ENCODE measurements around the gene PAK1.

Gene PAK1

GRCh38 chr11:77318600-77318999 lies 155.3 kb downstream of the PAK1 start:
- no peak for DNase-seq (ENCODE audit: insufficient read length, low spot score)
- no peak for TF ChIP-seq POLR2AphosphoS5 (IDR thresholded peaks at IDR 0.05; ENCODE audit: low read depth, low read length)
- TF ChIP-seq POU2F2 (IDR thresholded peaks at IDR 0.05; ENCODE audit: low read depth, low read length), result no peak
- TF ChIP-seq PAX5 (IDR thresholded peaks at IDR 0.05; ENCODE audit: insufficient read depth, low read length, severe bottlenecking), result no peak
- no peak for TF ChIP-seq SPI1 (IDR thresholded peaks at IDR 0.05; ENCODE audit: low read depth, low read length)
- no peak for TF ChIP-seq TAF1 (IDR thresholded peaks at IDR 0.05; ENCODE audit: low read depth, low read length)
- no peak for TF ChIP-seq POLR2A (IDR thresholded peaks at IDR 0.05; ENCODE audit: low read depth, low read length)
- no peak for FAIRE-seq

GRCh38 chr11:77316733-77317342 lies 157.1 kb downstream of the PAK1 start:
- no peak for DNase-seq (ENCODE audit: insufficient read length, low spot score)
- TF ChIP-seq POLR2A (IDR thresholded peaks at IDR 0.05; ENCODE audit: low read depth, low read length), result no peak
- TF ChIP-seq PAX5 (IDR thresholded peaks at IDR 0.05; ENCODE audit: insufficient read depth, low read length, severe bottlenecking), result no peak
- no peak for TF ChIP-seq SPI1 (IDR thresholded peaks at IDR 0.05; ENCODE audit: low read depth, low read length)
- TF ChIP-seq TAF1 (IDR thresholded peaks at IDR 0.05; ENCODE audit: low read depth, low read length), result no peak
- TF ChIP-seq POU2F2 (IDR thresholded peaks at IDR 0.05; ENCODE audit: low read depth, low read length), result no peak
- TF ChIP-seq POLR2AphosphoS5 (IDR thresholded peaks at IDR 0.05; ENCODE audit: low read depth, low read length), result no peak
- no peak for FAIRE-seq

- DNase-seq (ENCODE audit: insufficient read length, low spot score), result no peak
- no peak for TF ChIP-seq TAF1 (IDR thresholded peaks at IDR 0.05; ENCODE audit: low read depth, low read length)
- TF ChIP-seq PAX5 (IDR thresholded peaks at IDR 0.05; ENCODE audit: insufficient read depth, low read length, severe bottlenecking), result no peak
- TF ChIP-seq POLR2A (IDR thresholded peaks at IDR 0.05; ENCODE audit: low read depth, low read length), result no peak
- no peak for TF ChIP-seq POU2F2 (IDR thresholded peaks at IDR 0.05; ENCODE audit: low read depth, low read length)
- no peak for TF ChIP-seq SPI1 (IDR thresholded peaks at IDR 0.05; ENCODE audit: low read depth, low read length)
- TF ChIP-seq POLR2AphosphoS5 (IDR thresholded peaks at IDR 0.05; ENCODE audit: low read depth, low read length), result no peak
- FAIRE-seq, result no peak
Observed at GRCh38 chr11:77312107-77312506, 161.8 kb downstream of the PAK1 start.

GRCh38 chr11:77311701-77312100 lies 162.2 kb downstream of the PAK1 start:
- TF ChIP-seq PAX5 (IDR thresholded peaks at IDR 0.05; ENCODE audit: insufficient read depth, low read length, severe bottlenecking) (no peak), POLR2A (IDR thresholded peaks at IDR 0.05; ENCODE audit: low read depth, low read length) (no peak), TAF1 (IDR thresholded peaks at IDR 0.05; ENCODE audit: low read depth, low read length) (no peak), POLR2AphosphoS5 (IDR thresholded peaks at IDR 0.05; ENCODE audit: low read depth, low read length) (no peak), POU2F2 (IDR thresholded peaks at IDR 0.05; ENCODE audit: low read depth, low read length) (no peak), SPI1 (IDR thresholded peaks at IDR 0.05; ENCODE audit: low read depth, low read length) (no peak)
- DNase-seq (ENCODE audit: insufficient read length, low spot score), result no peak
- FAIRE-seq, result no peak

- TF ChIP-seq TAF1 (IDR thresholded peaks at IDR 0.05; ENCODE audit: low read depth, low read length) (no peak), SPI1 (IDR thresholded peaks at IDR 0.05; ENCODE audit: low read depth, low read length) (no peak), POU2F2 (IDR thresholded peaks at IDR 0.05; ENCODE audit: low read depth, low read length) (no peak), PAX5 (IDR thresholded peaks at IDR 0.05; ENCODE audit: insufficient read depth, low read length, severe bottlenecking) (no peak), POLR2A (IDR thresholded peaks at IDR 0.05; ENCODE audit: low read depth, low read length) (no peak), POLR2AphosphoS5 (IDR thresholded peaks at IDR 0.05; ENCODE audit: low read depth, low read length) (no peak)
- DNase-seq (ENCODE audit: insufficient read length, low spot score) (no peak), FAIRE-seq (no peak)
Observed at GRCh38 chr11:77310721-77311120, 163.2 kb downstream of the PAK1 start.

GRCh38 chr11:77309401-77310085 lies 164.4 kb downstream of the PAK1 start:
- no peak for TF ChIP-seq PAX5 (IDR thresholded peaks at IDR 0.05; ENCODE audit: insufficient read depth, low read length, severe bottlenecking)
- no peak for TF ChIP-seq POLR2AphosphoS5 (IDR thresholded peaks at IDR 0.05; ENCODE audit: low read depth, low read length)
- TF ChIP-seq TAF1 (IDR thresholded peaks at IDR 0.05; ENCODE audit: low read depth, low read length), result no peak
- no peak for TF ChIP-seq POU2F2 (IDR thresholded peaks at IDR 0.05; ENCODE audit: low read depth, low read length)
- no peak for TF ChIP-seq POLR2A (IDR thresholded peaks at IDR 0.05; ENCODE audit: low read depth, low read length)
- no peak for TF ChIP-seq SPI1 (IDR thresholded peaks at IDR 0.05; ENCODE audit: low read depth, low read length)
- DNase-seq (ENCODE audit: insufficient read length, low spot score) (no peak), FAIRE-seq (no peak)

GRCh38 chr11:77308838-77309237 lies 165.1 kb downstream of the PAK1 start:
- TF ChIP-seq SPI1 (IDR thresholded peaks at IDR 0.05; ENCODE audit: low read depth, low read length) (no peak), TAF1 (IDR thresholded peaks at IDR 0.05; ENCODE audit: low read depth, low read length) (no peak), PAX5 (IDR thresholded peaks at IDR 0.05; ENCODE audit: insufficient read depth, low read length, severe bottlenecking) (no peak), POLR2AphosphoS5 (IDR thresholded peaks at IDR 0.05; ENCODE audit: low read depth, low read length) (no peak), POU2F2 (IDR thresholded peaks at IDR 0.05; ENCODE audit: low read depth, low read length) (no peak), POLR2A (IDR thresholded peaks at IDR 0.05; ENCODE audit: low read depth, low read length) (no peak)
- FAIRE-seq (no peak), DNase-seq (ENCODE audit: insufficient read length, low spot score) (no peak)

GRCh38 chr11:77303328-77303727 lies 170.6 kb downstream of the PAK1 start:
- no peak for DNase-seq (ENCODE audit: insufficient read length, low spot score)
- no peak for TF ChIP-seq POLR2AphosphoS5 (IDR thresholded peaks at IDR 0.05; ENCODE audit: low read depth, low read length)
- TF ChIP-seq POLR2A (IDR thresholded peaks at IDR 0.05; ENCODE audit: low read depth, low read length), result no peak
- no peak for TF ChIP-seq SPI1 (IDR thresholded peaks at IDR 0.05; ENCODE audit: low read depth, low read length)
- no peak for TF ChIP-seq TAF1 (IDR thresholded peaks at IDR 0.05; ENCODE audit: low read depth, low read length)
- no peak for TF ChIP-seq PAX5 (IDR thresholded peaks at IDR 0.05; ENCODE audit: insufficient read depth, low read length, severe bottlenecking)
- TF ChIP-seq POU2F2 (IDR thresholded peaks at IDR 0.05; ENCODE audit: low read depth, low read length), result no peak
- no peak for FAIRE-seq

- no peak for DNase-seq (ENCODE audit: insufficient read length, low spot score)
- no peak for TF ChIP-seq POU2F2 (IDR thresholded peaks at IDR 0.05; ENCODE audit: low read depth, low read length)
- FAIRE-seq, result no peak
Observed at GRCh38 chr11:77302752-77303151, 171.1 kb downstream of the PAK1 start.
